Measurements from ENCODE around the gene OPA1.

Gene OPA1

DNA sequence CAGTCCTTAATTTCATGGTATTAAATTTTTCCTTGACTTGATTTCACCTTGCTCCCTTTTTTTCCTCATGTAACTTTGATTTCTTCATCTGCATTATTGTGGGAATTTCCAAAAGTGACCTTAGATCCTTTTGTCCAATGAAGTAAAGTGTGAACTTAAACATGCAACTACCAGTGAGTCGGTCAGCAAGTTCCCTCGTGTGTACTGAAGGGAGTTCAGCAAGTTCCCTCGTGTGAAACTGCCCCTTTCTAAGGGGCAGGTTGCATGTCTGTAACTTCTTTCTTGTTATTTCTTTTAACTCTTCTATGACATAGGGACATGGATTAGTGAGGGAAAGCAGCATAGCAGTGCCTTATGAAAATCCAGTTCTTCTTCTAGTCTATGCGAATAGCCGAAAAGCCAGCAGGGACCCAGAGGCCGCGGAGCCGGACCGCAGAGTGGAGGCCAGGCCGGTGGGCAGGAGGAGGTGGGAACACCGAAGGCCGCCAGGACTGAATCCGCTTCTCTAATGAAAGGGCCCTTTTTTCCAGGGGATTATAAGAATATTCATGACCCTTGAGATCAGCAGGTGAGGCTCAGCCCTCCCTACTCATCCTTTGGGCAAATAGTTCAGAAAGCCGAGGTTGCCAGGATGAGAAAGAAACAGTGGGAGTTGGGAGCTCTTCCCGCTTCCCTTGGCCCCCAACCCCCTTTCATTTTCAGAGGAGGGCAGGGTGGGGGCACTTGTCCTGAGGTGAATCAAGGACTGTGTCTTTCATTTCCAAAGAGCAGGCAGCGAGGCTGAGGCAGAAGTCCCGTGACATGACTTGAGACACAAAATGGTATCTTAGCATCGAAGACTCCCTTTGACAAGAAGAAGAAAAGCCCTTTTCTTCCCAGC, 117.5 kb downstream of the OPA1 start:
- DNase-seq = no peak

DNA sequence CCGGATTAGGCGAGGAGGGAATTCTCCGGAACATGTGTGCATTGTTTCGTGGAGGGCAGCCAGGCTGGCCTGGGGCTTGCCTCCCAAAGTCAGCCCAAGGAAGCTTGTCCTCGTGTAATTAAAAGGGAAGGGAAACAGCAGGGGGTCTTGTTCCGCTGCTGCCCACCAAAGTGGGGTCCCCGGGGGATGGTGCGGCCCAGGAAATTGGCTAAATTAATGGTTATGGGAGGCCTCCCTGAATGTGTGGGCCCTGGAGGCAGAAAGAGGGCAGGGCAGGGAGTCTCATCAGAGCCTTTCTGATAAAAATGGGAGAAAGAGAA, 118.1 kb downstream of the OPA1 start:
- no peak for DNase-seq

- DNase-seq = no peak
Observed at GRCh38 chr3:193711523-193711963, 118.5 kb downstream of the OPA1 start.

DNA sequence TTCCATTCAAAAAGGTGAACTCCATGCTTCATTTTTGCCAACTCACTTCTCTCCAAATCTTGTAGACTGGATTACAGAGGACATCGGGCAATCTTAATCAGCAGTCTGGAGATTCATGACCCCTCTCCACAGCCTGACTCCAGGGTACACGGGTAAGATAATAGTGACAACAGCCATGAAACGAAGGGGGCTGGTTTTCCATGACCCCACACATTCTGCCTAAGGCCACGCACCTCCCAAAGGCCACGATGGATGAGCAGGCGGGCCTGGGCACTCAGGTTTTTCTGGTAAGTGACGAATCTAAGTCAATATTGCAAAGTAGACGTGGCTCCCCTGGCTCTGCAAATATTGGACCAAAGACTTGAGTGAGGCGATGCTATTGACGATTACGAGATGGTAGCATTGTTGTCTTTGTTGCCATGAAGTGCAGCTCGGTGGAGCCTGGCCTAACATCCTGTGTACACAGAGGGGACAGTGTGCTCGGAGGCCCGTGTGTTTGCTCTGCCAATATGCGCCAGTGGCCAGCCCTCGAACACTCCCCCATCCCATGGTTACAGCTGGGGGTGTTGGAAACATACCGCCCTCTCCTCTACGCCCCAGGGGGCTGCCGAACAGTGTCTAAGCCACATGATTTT, 119.1 kb downstream of the OPA1 start:
- DNase-seq = no peak

- DNase-seq = no peak
Observed at GRCh38 chr3:193712938-193713337, 119.9 kb downstream of the OPA1 start.

DNA sequence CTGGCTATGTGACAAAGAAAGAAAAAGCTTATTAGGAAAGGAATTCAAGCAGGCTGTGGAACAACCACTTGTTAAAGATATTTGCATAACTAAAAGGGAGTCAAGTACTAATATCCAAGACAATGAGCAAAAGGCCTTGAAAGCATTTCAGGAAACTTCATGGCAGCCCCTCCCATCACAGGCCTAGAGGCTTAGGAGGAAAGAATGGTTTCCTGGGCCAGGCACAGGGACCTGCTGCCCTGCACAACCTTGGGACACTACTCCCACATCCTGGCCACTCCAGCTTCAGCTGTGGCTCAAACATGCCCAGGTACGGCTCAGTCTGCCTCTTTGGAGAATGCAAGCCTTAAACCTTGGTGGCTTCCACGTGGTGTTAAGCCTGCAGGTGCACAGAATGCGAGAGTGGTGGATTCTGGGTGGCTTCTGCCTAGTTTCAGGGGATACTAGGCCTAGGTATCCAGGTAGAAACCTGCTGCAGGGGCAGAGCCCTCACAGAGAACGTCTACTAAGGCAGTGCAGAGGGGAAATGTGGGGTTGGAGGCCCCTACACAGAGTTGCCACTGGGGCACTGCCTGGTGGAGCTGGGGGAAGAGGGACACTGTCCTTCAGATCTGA, 121.6 kb downstream of the OPA1 start:
- no peak for DNase-seq

GRCh38 chr3:193716150-193716549, 123.1 kb downstream of the OPA1 start:
- no peak for DNase-seq

DNA sequence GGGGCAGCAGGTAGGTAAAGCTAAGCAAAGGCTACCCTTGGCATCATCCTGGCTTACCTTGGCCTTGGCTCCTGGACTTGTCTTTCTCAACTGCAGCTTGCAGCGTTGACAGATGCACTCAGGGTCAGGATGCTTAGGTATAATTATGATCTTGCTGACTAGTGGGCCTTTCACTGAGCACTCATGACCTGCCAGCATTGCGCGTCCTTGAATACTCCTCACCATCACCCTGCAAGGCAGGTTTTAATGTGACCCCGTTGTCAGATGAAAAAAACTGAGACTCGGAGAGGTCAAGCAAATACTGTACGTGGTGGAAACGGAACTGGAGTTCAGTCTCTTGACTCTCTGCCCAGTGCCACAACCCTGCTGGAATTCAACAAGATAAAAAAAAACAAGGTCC, 126.7 kb downstream of the OPA1 start:
- DNase-seq = no peak

GRCh38 chr3:193720169-193720568, 127.2 kb downstream of the OPA1 start:
- DNase-seq = no peak

GRCh38 chr3:193722566-193722965, 129.6 kb downstream of the OPA1 start:
- DNase-seq = no peak

DNA sequence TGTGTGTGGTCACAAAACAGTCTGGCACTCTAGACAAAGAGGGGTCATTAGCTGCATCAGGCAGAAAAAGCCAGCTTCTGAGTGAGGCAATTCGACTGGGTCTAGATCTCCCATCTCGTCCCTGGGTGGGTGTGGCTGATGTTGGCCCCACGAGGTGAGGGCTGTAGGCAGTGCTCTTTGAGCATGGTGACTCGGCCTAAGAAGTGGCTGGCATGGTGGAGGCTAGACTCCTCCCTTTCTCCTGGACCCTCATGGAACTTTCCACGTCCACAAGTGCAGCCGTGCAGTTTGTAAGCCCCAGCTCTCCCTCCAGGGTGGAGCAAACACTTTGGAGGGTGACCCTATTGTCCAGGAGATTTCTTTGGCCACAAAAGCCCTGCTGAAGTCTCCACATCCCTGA, 134.1 kb downstream of the OPA1 start:
- no peak for DNase-seq

GRCh38 chr3:193728429-193729087, 135.6 kb downstream of the OPA1 start:
- DNase-seq = no peak

- DNase-seq = no peak
Observed at GRCh38 chr3:193729088-193729465, 136.1 kb downstream of the OPA1 start.

DNA sequence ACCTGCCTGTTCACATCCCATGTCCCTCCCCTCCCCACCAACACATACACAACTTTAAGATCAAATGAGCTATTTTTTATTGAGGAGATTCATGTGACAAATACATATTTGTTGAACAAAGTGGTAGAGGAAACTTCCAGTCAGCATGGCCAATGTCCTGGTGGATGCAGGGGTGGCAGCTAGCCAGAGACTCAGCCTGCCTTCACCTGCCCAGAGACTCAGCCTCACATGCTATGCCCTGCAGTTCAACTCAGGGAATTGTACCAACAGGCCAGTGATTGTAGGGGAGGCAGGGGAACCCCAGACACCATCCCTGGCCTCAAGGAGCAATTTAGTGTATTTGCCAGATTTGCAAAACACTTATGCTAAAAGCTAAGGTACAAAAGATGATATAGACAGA, 136.6 kb downstream of the OPA1 start:
- no peak for DNase-seq

DNA sequence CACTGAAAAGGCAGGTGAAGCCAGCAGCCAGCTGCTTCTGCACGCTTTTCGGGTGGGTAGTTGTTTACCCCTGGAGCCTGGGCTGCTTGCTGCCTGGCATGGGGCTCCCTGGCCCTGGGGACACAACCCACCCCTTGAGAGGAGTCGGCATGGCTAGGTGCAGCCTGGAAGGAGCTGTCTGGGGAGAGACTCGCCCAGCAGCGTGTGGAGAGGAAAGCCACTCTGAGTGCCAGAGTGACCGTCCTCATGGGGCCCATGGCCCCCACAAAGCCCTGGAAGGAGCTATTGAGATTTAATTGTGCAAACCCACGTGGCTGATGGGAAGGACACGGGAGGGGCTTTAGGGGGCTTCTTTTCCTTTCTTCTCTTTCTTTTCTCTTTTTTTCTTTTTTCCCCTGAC, 137.5 kb downstream of the OPA1 start:
- DNase-seq = no peak

DNA sequence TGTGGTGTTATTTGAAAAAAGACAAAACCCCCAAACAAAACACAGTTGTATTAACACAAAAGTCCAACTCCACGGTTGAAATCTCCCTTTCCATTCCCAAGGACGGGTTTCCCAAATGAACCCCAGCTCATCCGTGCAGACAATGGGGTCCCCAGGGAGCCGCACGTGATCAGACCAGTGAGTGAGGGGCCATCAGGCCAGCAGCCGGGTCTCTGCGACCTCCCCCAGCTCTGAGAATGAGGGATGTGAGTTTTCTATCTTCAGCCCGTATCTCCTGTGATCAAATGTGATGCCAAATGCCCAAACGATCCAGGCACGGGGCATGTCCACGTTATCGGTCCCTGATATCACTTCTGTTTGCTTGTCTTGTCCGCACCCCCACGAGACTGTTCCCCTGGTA, 138.0 kb downstream of the OPA1 start:
- DNase-seq = no peak

DNA sequence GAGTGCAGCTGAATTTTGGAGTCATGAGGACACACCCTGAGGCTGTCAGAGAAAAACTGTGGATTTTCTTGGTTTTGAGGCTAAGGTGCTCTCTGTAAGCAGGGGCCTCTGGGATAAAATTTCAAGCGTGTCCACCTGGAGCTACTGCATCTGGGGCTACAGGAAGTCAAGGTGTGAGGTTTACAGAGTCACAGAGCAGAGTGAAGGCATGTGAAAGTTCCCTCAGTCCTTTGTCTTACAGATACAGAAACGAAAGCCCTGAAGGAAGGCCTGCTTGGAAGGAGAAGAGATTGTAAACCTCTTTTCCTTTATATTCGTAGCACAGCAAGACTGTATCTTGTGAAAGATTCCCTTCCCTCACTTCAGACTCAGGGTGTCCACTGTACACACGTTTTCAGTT, 138.6 kb downstream of the OPA1 start:
- no peak for DNase-seq

GRCh38 chr3:193732391-193732790, 139.4 kb downstream of the OPA1 start:
- no peak for DNase-seq

GRCh38 chr3:193732827-193733226, 139.8 kb downstream of the OPA1 start:
- no peak for DNase-seq

GRCh38 chr3:193734737-193735366, 141.8 kb downstream of the OPA1 start:
- DNase-seq = no peak

DNA sequence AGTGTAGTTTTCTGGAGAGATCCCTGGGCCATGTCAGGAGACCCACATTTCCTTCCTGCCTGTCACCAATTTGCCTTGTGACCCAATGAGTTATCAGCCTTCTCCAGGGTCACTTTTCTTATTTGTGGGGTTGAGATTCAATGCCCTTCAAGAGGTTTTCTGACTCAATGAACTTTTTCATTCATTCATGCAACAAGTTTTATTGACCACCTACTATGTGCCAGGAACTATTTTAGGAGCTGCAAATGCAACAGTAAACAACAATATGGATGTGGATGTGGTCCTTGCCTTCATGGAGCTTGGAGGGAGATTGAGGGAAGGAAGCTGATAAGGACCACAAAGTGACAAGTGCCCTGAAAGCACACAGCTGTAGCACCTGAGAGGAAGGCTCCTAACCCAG, 142.8 kb downstream of the OPA1 start:
- no peak for DNase-seq

GRCh38 chr3:193736616-193737015, 143.6 kb downstream of the OPA1 start:
- DNase-seq = no peak

- DNase-seq = no peak
Observed at GRCh38 chr3:193737191-193737751, 144.3 kb downstream of the OPA1 start.

All from hematopoietic multipotent progenitor cell treated with erythropoietin and hydrocortisone succinate and interleukin-3 and kit ligand, for 6 days (in vitro differentiated cells).